Activated CD4-positive, CD25-positive, alpha-beta regulatory T cell treated with anti-CD3 and anti-CD28 coated beads, Interleukin-2, amount 50 U/mL, for 72 hours (primary cell): Measurements from ENCODE around the gene CCDC198.

Experiments used
- DNase-seq: peaks from one replicate; pipeline ENCODE4 v3.0.0; 2021

The CCDC198 gene, protein sequence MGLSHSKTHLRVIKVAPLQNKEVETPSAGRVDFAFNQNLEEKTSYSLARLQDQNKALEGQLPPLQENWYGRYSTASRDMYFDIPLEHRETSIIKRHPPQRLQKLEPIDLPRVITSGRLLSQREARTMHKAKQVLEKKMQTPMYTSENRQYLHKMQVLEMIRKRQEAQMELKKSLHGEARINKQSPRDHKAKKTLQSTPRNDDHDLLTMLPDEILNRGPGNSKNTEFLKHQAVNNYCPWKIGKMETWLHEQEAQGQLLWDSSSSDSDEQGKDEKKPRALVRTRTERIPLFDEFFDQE

DNA sequence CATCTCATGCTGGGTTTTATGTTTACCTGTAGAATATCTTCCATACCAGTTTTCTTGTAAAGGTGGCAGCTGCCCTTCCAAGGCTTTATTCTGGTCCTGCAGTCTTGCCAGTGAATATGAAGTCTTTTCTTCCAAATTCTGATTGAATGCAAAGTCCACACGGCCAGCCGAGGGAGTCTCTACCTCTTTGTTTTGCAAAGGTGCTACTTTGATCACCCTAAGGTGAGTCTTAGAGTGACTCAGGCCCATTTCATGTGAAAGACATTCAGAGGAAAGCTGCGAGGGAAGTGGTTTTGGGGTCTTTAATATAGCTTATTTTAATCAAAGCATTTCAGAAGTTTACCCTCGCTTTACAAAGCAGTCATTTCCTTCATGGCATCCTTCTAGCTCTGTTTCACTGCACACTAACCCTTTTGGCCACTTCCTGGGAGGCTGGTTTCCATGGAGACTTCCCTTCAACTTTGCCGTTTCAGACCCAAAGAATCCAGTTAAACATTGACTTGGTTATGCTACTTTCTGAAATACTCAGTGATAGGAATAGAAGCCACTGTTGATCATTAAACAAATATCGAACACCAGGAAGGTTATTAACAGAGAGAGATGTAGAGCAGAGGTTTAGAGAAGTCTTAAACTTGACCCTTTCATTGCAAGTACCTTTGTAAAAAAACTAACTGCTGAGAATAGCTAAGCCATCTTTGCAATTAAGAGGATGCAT, at the start of gene CCDC198:
Gene CCDC198 (minus strand): TSS at position 391 of the 715 bp plus-strand sequence. CDS start 142 bp downstream, at position 249.
- no peak for DNase-seq

GRCh38 chr14:57533214-57533613, 39.6 kb upstream of the CCDC198 start:
- DNase-seq = no peak

DNA sequence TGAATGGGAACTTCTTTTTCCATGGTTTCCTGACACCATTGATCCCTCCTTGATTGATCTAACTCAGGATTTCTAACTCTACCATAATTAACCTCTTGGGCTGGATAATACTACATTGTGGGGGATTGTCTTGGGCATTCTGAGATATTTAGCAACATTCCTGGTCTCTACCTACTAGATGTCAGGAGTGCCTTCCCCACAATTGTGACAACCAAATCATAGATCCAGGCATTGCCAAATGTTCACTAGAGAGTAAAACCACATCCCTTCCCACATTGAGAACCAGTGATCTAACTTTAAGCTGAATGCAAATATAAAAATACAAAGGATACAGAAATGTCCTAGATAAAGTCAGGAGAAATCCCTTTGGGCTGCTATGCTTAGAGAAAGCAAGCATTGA, 36.9 kb upstream of the CCDC198 start:
- DNase-seq = no peak

DNA sequence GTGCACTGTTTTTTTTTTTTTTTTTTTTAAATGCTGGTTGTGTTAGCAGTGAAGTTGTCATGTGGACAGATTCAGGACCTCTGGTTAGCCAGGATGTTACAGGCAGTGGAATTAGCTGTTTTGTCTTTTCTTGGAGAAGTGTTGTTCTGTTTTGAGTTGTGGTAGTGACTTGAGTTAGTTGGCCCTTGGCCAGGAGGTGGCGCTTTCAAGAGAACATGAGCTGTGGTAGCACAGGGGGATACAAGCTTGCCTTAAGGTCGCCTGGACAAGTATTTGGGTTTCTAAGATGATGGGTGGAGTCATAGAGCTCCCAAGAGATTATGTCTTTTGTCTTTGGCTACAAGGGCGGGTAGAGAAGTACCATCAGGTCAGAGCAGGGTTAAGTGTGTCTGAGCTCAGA, 33.3 kb upstream of the CCDC198 start:
- no peak for DNase-seq

GRCh38 chr14:57519043-57519442, 25.4 kb upstream of the CCDC198 start:
- DNase-seq = no peak

GRCh38 chr14:57512220-57512619, 18.6 kb upstream of the CCDC198 start:
- DNase-seq = no peak

- no peak for DNase-seq
These were observed 15.1 kb upstream of the CCDC198 start for GRCh38 chr14:57508756-57509155.

GRCh38 chr14:57502586-57503254, 9.1 kb upstream of the CCDC198 start:
- no peak for DNase-seq

GRCh38 chr14:57501039-57501557, 7.4 kb upstream of the CCDC198 start:
- DNase-seq = no peak

DNA sequence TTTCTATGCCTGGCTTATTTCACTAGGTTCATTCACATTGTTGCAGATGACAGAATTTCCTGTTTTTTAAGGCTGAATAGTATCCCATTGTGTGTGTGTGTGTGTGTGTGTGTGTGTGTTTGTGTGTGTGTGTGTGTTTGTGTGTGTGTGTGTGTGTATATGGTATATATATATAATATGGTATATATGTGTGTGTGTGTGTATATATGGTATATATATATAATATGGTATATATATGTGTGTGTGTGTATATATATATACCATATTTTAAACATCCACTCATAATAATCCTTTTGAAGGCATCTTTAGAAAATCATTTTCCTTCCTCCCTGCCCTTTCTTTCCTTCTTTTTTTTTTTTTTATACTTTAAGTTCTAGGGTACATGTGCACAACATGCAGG, 5.0 kb upstream of the CCDC198 start:
- DNase-seq = no peak

- no peak for DNase-seq
These were observed 4.4 kb upstream of the CCDC198 start for GRCh38 chr14:57498035-57498434.

DNA sequence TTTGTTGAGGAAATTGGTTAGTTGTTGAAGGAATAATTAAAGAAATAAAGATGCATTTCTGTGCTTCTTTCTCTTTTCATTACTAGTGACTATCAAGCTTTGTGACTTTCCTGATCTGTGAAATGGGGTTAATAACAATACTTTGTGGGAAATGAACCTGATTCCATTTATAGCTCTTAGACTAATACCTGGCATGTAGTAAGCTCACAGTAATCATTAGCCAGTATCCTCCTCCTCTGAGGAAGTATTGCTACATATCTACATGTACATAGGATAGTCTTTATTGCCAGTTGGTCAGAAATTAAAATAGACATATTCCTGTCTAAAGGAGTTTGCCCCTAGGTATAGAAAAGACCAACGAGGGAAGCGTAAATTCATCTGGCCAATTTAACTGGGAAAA, 1.8 kb upstream of the CCDC198 start:
- DNase-seq = no peak

- DNase-seq = no peak
These were observed 798 bp downstream of the CCDC198 start for GRCh38 chr14:57492859-57493258.

- DNase-seq = no peak
These were observed 2.0 kb downstream of the CCDC198 start for GRCh38 chr14:57491640-57492039.

- DNase-seq = no peak
These were observed 5.9 kb downstream of the CCDC198 start for GRCh38 chr14:57487771-57488170.

DNA sequence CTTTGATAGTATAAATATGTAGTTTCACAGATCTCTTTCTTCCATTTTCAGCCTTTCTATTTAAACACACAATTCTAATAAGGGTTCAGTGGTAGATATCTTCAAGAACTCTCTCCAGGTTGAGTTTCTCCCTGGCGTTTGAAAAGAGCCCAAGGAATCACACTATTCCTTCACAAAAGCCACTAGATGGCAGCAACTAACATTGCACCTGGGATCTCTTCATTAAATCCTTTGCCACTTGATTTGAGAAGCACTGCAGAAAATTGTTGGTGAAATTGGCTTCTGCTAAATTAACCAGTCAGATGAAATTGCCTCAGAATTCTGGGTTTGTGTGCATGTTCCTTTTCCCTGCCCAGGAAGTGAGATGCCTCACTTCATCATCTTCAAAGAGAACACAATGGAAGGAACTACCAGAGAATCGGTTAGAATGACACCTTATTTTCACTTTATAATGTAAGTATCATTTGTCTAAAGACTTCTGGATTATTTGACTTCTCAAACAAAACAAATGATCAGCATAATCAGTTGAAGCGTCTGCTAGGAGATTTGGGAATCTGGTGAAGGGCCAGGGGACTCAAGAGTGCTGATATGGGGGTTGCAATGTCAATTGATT, 6.8 kb downstream of the CCDC198 start:
- no peak for DNase-seq

GRCh38 chr14:57485635-57486034, 8.0 kb downstream of the CCDC198 start:
- no peak for DNase-seq

GRCh38 chr14:57482120-57482519, 11.5 kb downstream of the CCDC198 start:
- no peak for DNase-seq

DNA sequence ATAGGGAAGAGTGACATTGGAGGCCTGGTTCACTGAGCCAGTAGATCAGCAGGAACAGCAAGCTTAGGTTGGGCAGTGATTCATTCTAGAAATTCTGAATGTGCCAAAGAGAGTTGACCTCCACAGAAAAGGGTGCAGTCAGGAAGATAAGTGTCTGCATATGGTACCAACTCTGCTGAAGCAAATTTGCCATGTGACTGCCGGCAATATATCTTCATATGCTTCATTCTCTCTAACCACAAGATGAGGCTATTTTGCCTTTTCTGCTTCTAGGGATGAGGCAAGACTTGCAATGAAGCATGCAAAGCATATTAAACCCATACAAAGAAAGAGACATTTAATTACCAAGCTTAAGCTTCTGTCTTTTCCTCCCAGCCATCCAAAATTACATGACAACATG, 13.6 kb downstream of the CCDC198 start:
- DNase-seq = no peak

- DNase-seq = no peak
These were observed 14.5 kb downstream of the CCDC198 start for GRCh38 chr14:57479197-57479596.

DNA sequence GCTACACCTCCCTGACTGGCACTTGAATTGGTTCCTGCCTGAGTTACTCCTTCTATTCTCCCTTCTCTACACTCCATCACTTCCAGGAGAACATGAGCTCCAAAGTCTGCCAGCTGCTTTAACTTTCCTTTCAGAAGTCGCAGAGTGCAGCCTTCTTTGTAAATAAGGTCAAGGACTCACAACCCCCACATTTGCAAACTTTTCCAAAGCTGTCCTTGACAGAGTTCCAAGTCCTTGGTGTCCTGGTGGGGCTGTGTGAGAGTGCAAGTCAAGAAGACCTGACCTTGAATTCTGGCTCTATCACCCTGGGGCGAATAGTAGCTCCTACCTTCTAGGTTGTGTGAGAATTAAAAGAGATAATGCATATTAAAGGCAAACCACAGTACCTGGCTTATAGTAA, 15.6 kb downstream of the CCDC198 start:
- DNase-seq = no peak

GRCh38 chr14:57470909-57471308, 22.7 kb downstream of the CCDC198 start:
- no peak for DNase-seq

DNA sequence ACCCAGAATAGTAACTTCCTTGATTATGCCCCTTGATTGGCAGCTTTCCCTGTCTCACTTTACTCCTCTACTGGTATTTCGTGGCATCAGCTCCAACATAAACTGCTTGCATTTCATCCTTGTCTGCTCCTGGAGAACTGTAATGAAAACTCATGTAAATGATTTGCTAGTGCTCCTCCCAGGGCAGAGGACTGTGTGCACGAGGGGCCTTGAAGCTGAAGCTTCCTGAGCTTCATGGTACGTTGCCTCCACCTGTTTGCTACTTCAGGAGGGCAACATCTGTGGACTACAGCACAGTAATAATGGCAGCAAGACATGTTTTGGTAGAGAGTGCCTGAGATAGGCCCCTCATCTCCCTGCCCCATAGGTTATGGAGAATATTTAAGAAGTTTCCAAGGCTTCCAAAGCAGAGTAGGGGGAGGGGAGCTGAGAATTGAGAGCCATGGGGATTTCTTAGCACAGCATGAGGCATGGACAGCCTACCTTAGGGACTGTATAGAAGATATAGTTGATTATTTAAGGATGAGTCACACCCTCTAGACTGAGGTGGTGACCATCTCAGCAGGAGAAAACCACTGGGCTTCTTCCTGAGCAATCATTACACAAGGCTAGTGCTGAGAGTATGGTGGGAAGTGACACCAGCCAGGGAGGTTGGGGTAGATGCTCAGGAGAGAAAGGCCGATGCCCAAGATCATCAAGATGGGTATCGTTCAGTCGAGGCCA, 29.5 kb downstream of the CCDC198 start:
- DNase-seq = no peak
